Type B pancreatic cell (in vitro differentiated cells): ENCODE measurements around the gene RBM20. TPM values are rescaled to one million over a fixed set of nuclear protein-coding genes. Genes with fewer than 3 reads are reported as not detected.

ENCODE experiments used
- DNase-seq: peaks from one replicate; pipeline ENCODE4 v3.0.0; 2021; ENCODE audit warnings: mixed read lengths; ENCODE audit not compliant: unreplicated experiment; ENCODE audit errors: extremely low spot score
- H3K27ac Mint-ChIP-seq: 2 replicates; pipeline ENCODE4 v1.8.0; 2021; ENCODE audit warnings: mild to moderate bottlenecking, mixed read lengths
- H3K27me3 Mint-ChIP-seq: 2 replicates; pipeline ENCODE4 v1.8.0; 2021; ENCODE audit warnings: mixed read lengths
- H3K36me3 Mint-ChIP-seq: 2 replicates; pipeline ENCODE4 v1.8.0; 2021; ENCODE audit warnings: mixed read lengths
- H3K4me1 Mint-ChIP-seq: one replicate; pipeline ENCODE4 v1.8.0; 2021; ENCODE audit warnings: mixed read lengths; ENCODE audit not compliant: unreplicated experiment
- H3K4me3 Mint-ChIP-seq: 2 replicates; pipeline ENCODE4 v1.8.0; 2021; ENCODE audit warnings: mild to moderate bottlenecking, mixed read lengths
- H3K9me3 Mint-ChIP-seq: 2 replicates; pipeline ENCODE4 v1.8.0; 2021; ENCODE audit warnings: mixed read lengths
- CTCF ChIP-seq: fragments of 200-600 bp; sonication (generic); conservative IDR thresholded peaks from 2 replicates; pipeline ENCODE4 v1.5.0; 2021; ENCODE audit warnings: antibody characterized with exemption, mild to moderate bottlenecking
- total RNA-seq: library from RNA; stranded (reverse); gene quantifications from 2 replicates; pipeline ENCODE4 v1.2.1, GENCODE V29; 2021; ENCODE audit warnings: low replicate concordance

Gene RBM20
- total RNA-seq, 1 donor from 2014 or later: 5.2 TPM

DNA sequence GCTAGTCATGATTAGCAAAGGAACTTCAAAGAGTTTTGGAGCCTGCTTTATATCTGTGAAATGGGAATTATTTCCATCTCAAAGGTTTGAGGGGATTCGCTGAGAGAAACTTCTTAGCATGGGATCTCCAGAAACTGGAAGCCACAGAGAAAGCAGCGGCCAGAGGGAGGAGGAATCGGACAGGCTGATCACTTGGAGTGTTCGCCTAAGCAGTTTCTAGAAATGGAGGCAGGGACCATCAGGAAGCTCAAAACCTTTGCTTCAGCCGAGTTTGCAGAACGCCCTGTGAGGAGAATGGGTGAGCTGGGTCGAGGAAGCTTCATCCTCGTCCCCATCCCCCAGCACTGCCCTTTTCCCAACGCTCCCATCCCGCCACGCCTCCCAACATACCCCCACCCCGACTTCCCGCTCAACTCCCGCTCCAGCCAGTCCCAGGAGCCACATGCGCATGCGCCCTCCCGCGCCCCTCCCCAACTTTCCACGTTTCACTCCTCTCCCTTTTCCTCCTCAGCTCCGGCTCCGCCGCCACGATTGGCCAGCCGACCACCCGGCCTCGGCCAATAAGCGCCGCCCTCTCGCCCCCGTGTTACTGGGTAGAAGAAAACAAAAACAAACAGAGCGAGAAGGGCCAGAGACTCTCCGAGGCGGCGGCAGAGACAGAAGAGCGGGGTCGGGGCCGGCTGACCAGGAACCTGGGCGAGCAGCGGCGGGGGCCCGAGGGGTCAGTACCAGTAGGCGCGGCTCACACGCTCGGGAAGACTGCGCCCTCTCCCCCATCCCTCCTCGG is 227.4 kb downstream of the RBM20 start, which contains the start of gene PDCD4:
PDCD4 (plus strand) TSS at position 631 of the 787 bp plus-strand sequence. CDS start 4,100 bp downstream, outside the sequence.
- DNase-seq: peak; percentile 100
- Mint-ChIP-seq H3K9me3 (no peaks in the 10 kb centered on the region), H3K36me3 (no peaks in the 10 kb centered on the region), H3K4me1 (peaks cover 36% of the 10 kb centered on the region), H3K27me3 (no peaks in the 10 kb centered on the region), H3K4me3 (peak within 1 kb of the TSS; percentile 98), H3K27ac (peak within 1 kb of the TSS; percentile 98)
- no peak for TF ChIP-seq CTCF

DNA sequence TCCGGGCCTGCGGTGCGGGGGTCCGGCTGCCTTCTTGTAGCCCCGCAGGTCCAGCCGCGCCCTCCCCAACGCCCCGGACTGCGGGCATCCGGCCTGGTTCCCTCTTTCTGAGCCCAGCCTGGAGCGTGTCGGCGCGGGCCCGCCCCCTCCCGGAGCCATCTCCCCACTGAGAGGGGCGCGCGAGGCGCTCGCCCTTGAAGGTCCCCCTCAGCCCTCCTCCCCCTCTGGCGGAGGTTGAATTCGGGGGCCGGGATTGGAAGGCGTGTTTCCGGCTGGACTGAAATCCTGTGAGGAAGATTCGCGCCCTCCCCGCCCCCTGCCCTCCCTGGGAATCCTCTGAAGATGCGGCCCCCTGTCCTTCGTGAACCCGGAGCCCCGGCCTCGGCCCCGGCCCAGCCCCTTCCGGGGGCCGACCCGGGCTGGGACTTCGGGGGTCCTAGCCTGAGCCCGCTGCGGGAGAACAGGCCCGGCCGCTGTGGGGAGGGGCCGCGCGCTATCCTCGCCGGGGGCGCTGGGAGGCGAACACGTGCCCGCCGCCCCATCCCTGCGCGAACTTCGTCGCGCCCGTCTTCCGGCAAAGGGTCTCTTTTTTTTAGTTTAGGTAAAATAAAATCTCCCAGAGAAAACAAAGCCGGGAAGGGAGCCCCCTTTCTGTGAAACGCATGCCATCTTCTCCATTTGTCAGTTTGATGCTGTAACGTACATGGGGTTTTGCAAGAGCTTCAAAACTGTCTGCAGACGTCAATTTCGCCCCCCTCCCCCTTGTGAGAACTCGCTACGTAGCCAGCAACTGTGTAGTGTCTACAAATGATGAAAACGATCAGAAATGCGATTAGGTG is 228.2 kb downstream of the RBM20 start:
- DNase-seq: peak; percentile 88
- Mint-ChIP-seq H3K27me3 (no peaks in the 10 kb centered on the region), H3K27ac (peak overlapping the region; percentile 98), H3K4me1 (peaks cover 35% of the 10 kb centered on the region), H3K36me3 (peaks cover 4% of the 10 kb centered on the region), H3K9me3 (no peaks in the 10 kb centered on the region), H3K4me3 (peak overlapping the region; percentile 96)
- TF ChIP-seq CTCF: peak; percentile 32

GRCh38 chr10:110872984-110873923 is 229.1 kb downstream of the RBM20 start:
- DNase-seq: no peak
- H3K4me1 Mint-ChIP-seq: peaks cover 27% of the 10 kb centered on the region
- H3K36me3 Mint-ChIP-seq: peaks cover 13% of the 10 kb centered on the region
- H3K27me3 Mint-ChIP-seq: no peaks in the 10 kb centered on the region
- H3K27ac Mint-ChIP-seq: peak overlapping the region; percentile 94
- no peaks in the 10 kb centered on the region for H3K9me3 Mint-ChIP-seq
- TF ChIP-seq CTCF: no peak
- peak overlapping the region; percentile 96 for H3K4me3 Mint-ChIP-seq

- Mint-ChIP-seq H3K4me3 (peak overlapping the region; percentile 85), H3K9me3 (no peaks in the 10 kb centered on the region)
These were observed 229.8 kb downstream of the RBM20 start for GRCh38 chr10:110873951-110874350.

More at GRCh38 chr10:110873951-110874350, 229.8 kb downstream of the RBM20 start:
- no peaks in the 10 kb centered on the region for H3K27me3 Mint-ChIP-seq
- H3K27ac Mint-ChIP-seq: no peak overlapping the region
- no peak for DNase-seq
- H3K36me3 Mint-ChIP-seq: peaks cover 17% of the 10 kb centered on the region
- H3K4me1 Mint-ChIP-seq: peaks cover 27% of the 10 kb centered on the region
- no peak for TF ChIP-seq CTCF
